Spinal cord (tissue), 10 donors: ENCODE measurements around the gene ZNF525. TPM values are rescaled to one million over a fixed set of nuclear protein-coding genes. Genes with fewer than 3 reads are reported as not detected.

ENCODE experiments used
- DNase-seq, 6 donors: peaks; one replicate each; pipeline versions ENCODE4 v3.0.0 to v3.0.0-alpha.2; 2013 to 2015; ENCODE audit warnings: low spot score in 6 of 6, low read depth in 4 of 6
- H3K27ac ChIP-seq: one replicate; pipeline ENCODE4 v1.5.1; 2013; ENCODE audit warnings: low read depth, low read length, control low read depth
- H3K27me3 ChIP-seq: one replicate; pipeline ENCODE4 v1.6.1; 2013; ENCODE audit warnings: low read length; ENCODE audit not compliant: control insufficient read depth, insufficient read depth
- H3K36me3 ChIP-seq: one replicate; pipeline ENCODE4 v1.6.1; 2013; ENCODE audit warnings: low read length; ENCODE audit not compliant: control insufficient read depth, insufficient read depth
- H3K4me1 ChIP-seq: one replicate; pipeline ENCODE4 v1.6.1; 2013; ENCODE audit warnings: low read length; ENCODE audit not compliant: control insufficient read depth, insufficient read depth
- H3K4me3 ChIP-seq: one replicate; pipeline ENCODE4 v1.5.1; 2013; ENCODE audit warnings: low read depth, low read length, control low read depth
- H3K9me3 ChIP-seq: one replicate; pipeline ENCODE4 v1.6.1; 2013; ENCODE audit warnings: low read length; ENCODE audit not compliant: control insufficient read depth, insufficient read depth
- WGBS: methylation state at CpG from one replicate; pipeline ENCODE4 v1.1.5; 2013; ENCODE audit warnings: missing lambda C conversion rate; ENCODE audit not compliant: insufficient coverage; 5-methylcytosine and 5-hydroxymethylcytosine counted together
- polyA plus RNA-seq, 2 donors: library from polyadenylated mRNA; unstranded; fragments of 120-200 nt; gene quantifications; one replicate each; pipeline ENCODE4 v1.2.1, GENCODE V29; 2013; ENCODE audit not compliant: insufficient read length in 2 of 2
- small RNA-seq: library from RNA; depleted of rRNA; stranded (forward); fragments of <200 nt; gene quantifications from one replicate; pipeline ENCODE3, GENCODE V24; 2014; ENCODE audit warnings: low replicate concordance
- total RNA-seq, 2 donors: library from RNA; depleted of rRNA in 1 of 2; stranded (reverse); fragments of 120-200 nt in 1 of 2; fragments of >200 nt in 1 of 2; gene quantifications; one replicate each; pipeline versions ENCODE4 v1.2.3 to v1.2.4, GENCODE V29; 2013 to 2014
- donor health status: healthy.

ZNF525 gene
- total and polyA plus RNA-seq, 4 donors: 4.0 to 14.8 (median 9.0) TPM

DNA sequence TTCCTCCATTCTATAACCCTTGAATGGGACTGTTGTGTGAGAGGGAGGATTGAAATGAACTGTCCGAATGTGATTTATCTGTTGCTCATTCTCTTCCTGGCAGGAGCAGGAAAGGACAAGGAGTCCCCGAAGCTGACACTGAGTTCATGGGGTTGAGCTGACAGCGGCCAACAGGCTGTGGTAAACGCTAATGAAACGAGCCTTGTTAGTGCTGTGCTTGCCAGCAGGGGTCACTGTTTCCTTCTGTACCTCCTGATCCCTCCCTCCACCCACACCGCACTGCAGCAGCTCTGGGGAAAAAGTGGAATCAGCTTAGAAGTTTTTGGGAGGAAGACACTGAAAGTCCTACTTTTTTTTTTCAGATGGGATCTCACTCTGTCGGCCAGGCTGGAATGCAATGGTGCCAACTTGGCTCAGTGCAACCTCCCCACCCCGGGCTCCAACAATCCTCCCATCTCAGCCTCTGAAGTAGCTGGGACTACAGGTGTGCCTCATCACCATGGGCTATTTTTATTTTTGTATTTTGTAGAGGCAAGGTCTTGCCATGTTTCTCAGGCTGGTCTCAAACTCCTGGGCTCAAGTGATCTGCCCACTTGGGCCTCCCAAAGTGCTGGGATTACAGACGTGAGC lies 59.6 kb downstream of the ZNF525 start:
- Histone ChIP-seq H3K27me3 (no peaks in the 10 kb centered on the region), H3K27ac (no peak overlapping the region), H3K4me1 (no peaks in the 10 kb centered on the region), H3K9me3 (no peaks in the 10 kb centered on the region), H3K36me3 (peaks cover 4% of the 10 kb centered on the region), H3K4me3 (no peak overlapping the region)
- DNase-seq: peak in 5 of 6 donors; percentile 43 to 92 (median 71)
- 28% methylated on average over 4 of the region's 9 CpGs for WGBS

DNA sequence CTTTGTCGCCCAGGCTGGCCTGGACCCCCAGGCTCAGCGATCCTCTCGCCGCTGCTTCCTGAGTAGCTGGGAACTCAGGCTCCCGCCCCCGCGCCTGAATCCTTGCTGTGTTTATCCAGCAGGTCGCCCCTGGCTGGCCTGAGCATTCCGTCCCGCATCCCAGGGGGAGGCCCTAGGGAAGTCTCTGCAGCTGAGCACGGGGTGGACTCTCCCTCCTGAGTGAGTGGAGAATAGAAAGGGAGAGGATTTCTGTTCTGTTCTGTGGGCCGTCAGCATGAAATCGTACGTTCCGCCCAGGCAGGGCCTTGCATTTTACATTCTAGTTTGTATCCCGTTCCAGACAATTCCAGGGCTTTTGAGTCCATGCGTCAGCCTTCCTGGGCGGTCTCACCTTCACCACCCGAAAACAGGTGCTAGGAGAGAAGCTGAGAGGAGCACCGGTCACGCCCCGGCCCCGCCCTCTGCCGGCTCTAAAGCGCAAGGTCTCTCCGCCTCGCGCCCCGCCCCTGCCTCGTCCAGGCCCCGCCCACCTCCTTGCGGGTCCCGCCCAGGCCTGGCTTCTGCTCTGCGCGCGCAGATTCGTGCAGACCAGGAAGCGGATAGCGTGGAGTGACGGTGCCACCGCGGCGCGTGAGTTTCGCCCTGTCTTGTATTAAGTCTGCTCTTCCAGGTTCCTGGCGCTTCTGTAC lies 66.0 kb downstream of the ZNF525 start, which contains the start of gene ZNF761:
ZNF761 (plus strand) TSS at position 586 of the 689 bp plus-strand sequence. CDS start 15,285 bp downstream, outside the sequence.
- Histone ChIP-seq H3K9me3 (no peaks in the 10 kb centered on the region), H3K36me3 (peaks cover 3% of the 10 kb centered on the region), H3K4me3 (peak within 1 kb of the TSS; percentile 65), H3K4me1 (peaks cover 18% of the 10 kb centered on the region), H3K27me3 (no peaks in the 10 kb centered on the region), H3K27ac (peak within 1 kb of the TSS; percentile 15)
- peak; percentile 68 to 97 (median 82) for DNase-seq
- WGBS: under 1% methylated on average over 46 of the region's 46 CpGs

DNA sequence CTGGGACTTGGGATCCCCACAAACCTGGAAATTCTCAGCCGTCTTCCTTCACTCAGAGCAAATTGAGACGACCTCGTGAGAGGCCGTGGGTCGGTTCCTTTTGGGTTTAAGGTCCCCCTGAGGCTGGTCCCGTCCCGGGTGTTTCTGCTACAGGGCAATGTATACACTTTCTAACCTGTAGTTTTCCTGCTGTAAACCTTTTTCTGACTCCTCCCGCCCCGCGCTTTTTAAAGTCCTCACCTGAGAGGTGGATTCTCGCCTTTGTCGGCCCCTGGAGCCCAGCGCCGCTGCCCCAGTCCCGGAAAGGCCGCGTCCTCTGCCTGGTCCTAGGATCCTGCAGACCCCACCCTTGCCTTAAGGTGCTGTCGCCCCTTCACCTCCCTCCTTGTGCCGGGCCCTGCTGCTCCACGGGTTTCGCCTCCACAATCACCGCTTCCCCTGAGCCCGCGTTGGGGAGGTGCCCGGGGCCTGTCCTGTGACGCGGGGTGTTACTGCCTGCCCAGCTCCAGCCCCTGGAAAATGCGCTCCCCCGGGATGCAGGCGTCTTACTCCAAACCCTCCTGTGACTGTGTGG lies 66.7 kb downstream of the ZNF525 start:
- H3K4me3 ChIP-seq: peak overlapping the region; percentile 65
- H3K27ac ChIP-seq: peak overlapping the region; percentile 3
- H3K27me3 ChIP-seq: no peaks in the 10 kb centered on the region
- no peaks in the 10 kb centered on the region for H3K9me3 ChIP-seq
- peaks cover 3% of the 10 kb centered on the region for H3K36me3 ChIP-seq
- 2% methylated on average over 26 of the region's 30 CpGs for WGBS
- H3K4me1 ChIP-seq: peaks cover 18% of the 10 kb centered on the region
- peak in 1 of 6 donors; percentile 1 for DNase-seq

Small RNAs within 50 kb of the gene (small RNA-seq; reads per million reads assigned to genes)
- gene RPL39P36: not detected

Other genes starting within 250 kb of the ZNF525 start
- 10 to 100 TPM; 27.3 to 35.0 TPM for gene ZNF415, start 232.8 kb upstream of the ZNF525 start, total RNA-seq
- 10 to 100 TPM; 32.6 to 41.0 TPM for gene ZNF415, start 232.8 kb upstream of the ZNF525 start, polyA plus RNA-seq
- gene ZNF347, start 206.7 kb upstream of the ZNF525 start, total RNA-seq: 10 to 100 TPM; 18.2 to 21.3 TPM
- 10 to 100 TPM in 1 of 2 donors, 1 to 10 TPM in 1; 9.7 to 16.5 TPM for gene ZNF347, start 206.7 kb upstream of the ZNF525 start, polyA plus RNA-seq
- gene ZNF665, start 172.3 kb upstream of the ZNF525 start, total RNA-seq: 1 to 10 TPM; 5.4 to 8.5 TPM
- gene ZNF665, start 172.3 kb upstream of the ZNF525 start, polyA plus RNA-seq: 1 to 10 TPM; 4.5 to 6.4 TPM
- 10 to 100 TPM; 43.0 to 47.9 TPM for gene ZNF677, start 110.8 kb upstream of the ZNF525 start, total RNA-seq
- 10 to 100 TPM; 39.2 to 42.6 TPM for gene ZNF677, start 110.8 kb upstream of the ZNF525 start, polyA plus RNA-seq
- under 1 TPM in 1 of 2 donors, not detected in 1; 0.11 TPM for gene VN1R2, start 107.4 kb upstream of the ZNF525 start, total RNA-seq
- gene VN1R2, start 107.4 kb upstream of the ZNF525 start, polyA plus RNA-seq: under 1 TPM in 1 of 2 donors, not detected in 1; 0.12 TPM
- gene VN1R4, start 98.0 kb upstream of the ZNF525 start, total RNA-seq: not detected
- not detected for gene VN1R4, start 98.0 kb upstream of the ZNF525 start, polyA plus RNA-seq
- 10 to 100 TPM; 11.5 to 11.7 TPM for gene ZNF845, start 32.0 kb upstream of the ZNF525 start, total RNA-seq
- gene ZNF845, start 32.0 kb upstream of the ZNF525 start, polyA plus RNA-seq: 1 to 10 TPM; 4.8 to 5.9 TPM
- gene ZNF765, start 29.4 kb downstream of the ZNF525 start, total RNA-seq: 10 to 100 TPM; 16.3 to 16.4 TPM
- 10 to 100 TPM; 11.3 to 13.2 TPM for gene ZNF765, start 29.4 kb downstream of the ZNF525 start, polyA plus RNA-seq
- 10 to 100 TPM in 1 of 2 donors, 1 to 10 TPM in 1; 8.7 to 13.4 TPM for gene ZNF761, start 66.3 kb downstream of the ZNF525 start, total RNA-seq
- gene ZNF761, start 66.3 kb downstream of the ZNF525 start, polyA plus RNA-seq: 1 to 10 TPM; 9.4 to 9.5 TPM
- gene ZNF813, start 102.0 kb downstream of the ZNF525 start, total RNA-seq: 1 to 10 TPM; 5.1 TPM
- gene ZNF813, start 102.0 kb downstream of the ZNF525 start, polyA plus RNA-seq: 1 to 10 TPM; 2.4 to 3.1 TPM
- gene ZNF331, start 172.4 kb downstream of the ZNF525 start, total RNA-seq: 10 to 100 TPM; 21.7 to 28.0 TPM
- 10 to 100 TPM; 23.6 to 37.3 TPM for gene ZNF331, start 172.4 kb downstream of the ZNF525 start, polyA plus RNA-seq